Amniotic epithelial cell (primary cell): ENCODE measurements around the gene AHCYL1.
"Not testable (repeated sequence)": the region's sequence is repeated elsewhere in the genome, so short reads cannot be mapped to it uniquely, and the experiment has no call there.

Source experiments
- DNase-seq: peaks from one replicate; pipeline ENCODE4 v3.0.0-alpha.2; 2010; ENCODE audit warnings: low read depth

The AHCYL1 gene

GRCh38 chr1:110002695-110003094 is 18.1 kb downstream of the AHCYL1 start:
- no peak for DNase-seq

DNA sequence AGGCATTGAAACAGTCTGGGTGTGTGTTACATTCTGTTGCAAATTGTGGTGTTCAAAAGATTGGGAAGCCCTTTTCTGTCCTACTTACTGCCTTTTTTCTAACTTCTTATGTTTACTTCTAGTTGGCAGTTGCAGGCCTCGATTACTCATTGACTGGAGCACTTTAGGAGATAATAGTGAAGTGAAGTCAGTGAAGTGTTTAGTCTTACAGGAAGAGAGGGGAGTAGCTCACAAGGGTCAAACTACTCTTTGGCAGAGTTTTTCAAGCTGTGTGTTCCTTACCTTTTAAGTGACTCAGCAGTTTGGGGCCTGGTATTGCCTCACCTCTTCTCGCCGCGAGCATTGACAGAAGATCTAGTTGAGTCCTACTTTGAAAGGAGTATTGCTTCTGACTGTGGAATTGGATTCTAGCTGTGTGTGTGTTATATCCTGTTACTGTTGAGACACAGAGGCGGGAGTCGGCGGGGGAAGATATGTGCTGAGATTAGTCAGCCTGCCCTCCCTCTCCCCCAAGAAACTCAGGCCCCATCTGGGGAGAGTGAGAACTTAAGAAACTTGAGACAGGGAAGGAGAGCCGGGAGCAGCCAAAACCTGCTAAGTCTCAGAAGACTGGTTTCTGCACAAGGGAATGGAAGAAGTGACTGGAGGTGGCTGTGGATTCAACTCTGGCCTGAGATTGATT is 19.3 kb downstream of the AHCYL1 start:
- peak; percentile 100 for DNase-seq

GRCh38 chr1:110004583-110004982 is 20.0 kb downstream of the AHCYL1 start:
- no peak for DNase-seq

DNA sequence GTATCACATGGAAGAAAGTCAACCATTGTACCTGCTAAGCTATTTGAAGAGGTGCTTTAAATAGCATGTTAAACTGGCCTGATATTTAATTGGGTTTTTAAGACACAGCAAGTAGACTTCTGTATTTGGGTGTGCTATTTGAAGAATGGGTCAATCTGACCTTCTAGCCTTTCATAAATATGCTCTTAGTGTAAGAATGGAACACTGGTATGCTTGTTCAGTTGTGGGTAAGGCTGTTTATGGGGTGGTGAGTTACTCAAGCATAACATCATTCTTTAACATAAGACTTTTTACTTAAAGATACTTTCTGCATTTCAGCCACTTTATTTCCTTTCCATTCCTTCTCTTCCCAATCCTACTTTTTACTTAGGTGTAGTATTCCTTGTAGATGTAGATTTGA is 21.4 kb downstream of the AHCYL1 start:
- DNase-seq, result peak; percentile 48

- DNase-seq, result no peak
Observed at GRCh38 chr1:110006516-110006915, 22.0 kb downstream of the AHCYL1 start.

DNA sequence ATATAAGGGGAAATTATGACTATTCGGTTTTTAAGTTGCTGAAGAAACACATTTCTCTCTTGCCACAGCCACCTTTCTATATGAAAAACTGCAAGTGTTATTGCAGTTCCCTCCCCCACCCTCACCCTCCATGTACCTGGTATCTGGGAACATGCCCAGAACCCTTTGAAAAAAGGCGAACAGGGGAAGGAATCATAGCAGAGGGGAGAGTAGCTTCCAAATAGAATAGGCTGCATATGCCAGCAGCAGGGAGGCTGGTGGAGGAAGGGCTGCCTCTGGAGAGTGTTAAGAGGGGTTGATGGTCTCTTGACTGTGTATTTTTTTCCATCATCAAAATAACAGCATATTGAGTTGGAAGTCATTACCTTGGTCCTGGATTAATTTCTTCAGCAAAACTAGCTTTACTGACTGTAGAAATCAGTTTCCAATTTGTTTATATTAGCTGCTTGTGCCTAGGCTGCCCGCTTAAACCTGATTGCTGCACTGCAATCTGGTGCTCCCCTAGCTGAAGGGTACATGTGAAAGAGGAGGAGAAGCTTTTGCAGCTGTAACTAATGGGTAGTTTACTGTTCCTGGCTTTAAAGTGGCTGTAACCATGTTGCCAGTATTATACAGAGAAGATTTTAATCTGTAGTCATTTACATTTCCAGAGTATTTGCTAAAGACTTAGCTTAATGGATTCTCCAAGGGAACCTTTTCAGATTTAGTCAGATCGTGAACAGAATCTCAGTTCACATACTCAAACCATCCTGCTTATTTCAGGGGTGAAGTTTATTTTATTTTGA is 22.7 kb downstream of the AHCYL1 start:
- no peak for DNase-seq

- DNase-seq, result no peak
Observed at GRCh38 chr1:110008971-110009565, 24.5 kb downstream of the AHCYL1 start.

DNA sequence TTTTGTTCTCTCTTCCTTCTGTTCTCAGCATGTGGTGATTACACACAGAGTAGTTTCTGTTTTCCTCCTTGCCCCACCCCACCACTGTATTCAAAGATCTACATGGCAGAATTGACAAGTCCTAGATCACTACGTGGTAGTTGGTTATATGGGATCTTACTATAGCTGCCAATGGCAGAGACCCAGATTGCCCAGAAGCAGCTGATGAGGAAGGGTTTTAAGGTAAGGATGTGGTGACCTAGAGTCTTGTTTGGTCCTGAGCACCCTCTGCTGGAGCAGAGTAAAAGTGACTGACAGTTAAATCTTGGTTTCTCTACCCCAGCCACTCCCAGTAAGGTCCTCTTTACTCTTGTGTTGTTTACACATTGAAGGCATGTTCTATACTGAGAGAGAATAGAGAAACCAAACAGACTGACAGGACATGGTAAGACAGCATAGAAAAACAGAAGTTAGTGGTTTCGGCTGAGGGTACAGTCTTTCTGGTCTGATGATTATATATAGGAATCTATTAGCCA is 27.0 kb downstream of the AHCYL1 start:
- DNase-seq, result peak; percentile 68

- no peak for DNase-seq
Observed at GRCh38 chr1:110012100-110012780, 27.7 kb downstream of the AHCYL1 start.

- no peak for DNase-seq
Observed at GRCh38 chr1:110017792-110018191, 33.2 kb downstream of the AHCYL1 start.

- no peak for DNase-seq
Observed at GRCh38 chr1:110018396-110018795, 33.8 kb downstream of the AHCYL1 start.

GRCh38 chr1:110019770-110020169 is 35.2 kb downstream of the AHCYL1 start:
- DNase-seq, result no peak

GRCh38 chr1:110021285-110021684 is 36.7 kb downstream of the AHCYL1 start:
- no peak for DNase-seq

DNA sequence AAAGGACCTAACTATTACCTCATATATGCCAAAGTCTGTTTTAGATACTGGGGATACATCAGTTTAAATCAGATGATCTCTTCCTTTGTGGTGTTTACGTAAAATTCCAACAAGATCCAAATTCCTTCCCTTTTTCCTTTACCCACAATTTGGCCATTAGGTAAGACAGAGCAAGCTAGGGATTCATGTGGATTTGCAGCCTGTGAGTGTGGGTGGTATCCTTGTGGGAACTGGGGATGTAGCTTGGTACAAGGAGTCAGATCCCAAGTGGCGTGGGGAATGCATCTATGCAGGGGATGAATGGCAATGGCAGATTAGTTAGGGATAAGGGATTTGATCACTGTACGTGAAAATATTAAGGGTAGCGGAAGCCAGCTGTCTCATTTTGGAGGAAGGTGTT is 40.0 kb downstream of the AHCYL1 start:
- DNase-seq, result no peak

- DNase-seq, result not testable (repeated sequence)
Observed at GRCh38 chr1:110030687-110031086, 46.1 kb downstream of the AHCYL1 start.

GRCh38 chr1:110032327-110032726 is 47.8 kb downstream of the AHCYL1 start:
- DNase-seq, result no peak

DNA sequence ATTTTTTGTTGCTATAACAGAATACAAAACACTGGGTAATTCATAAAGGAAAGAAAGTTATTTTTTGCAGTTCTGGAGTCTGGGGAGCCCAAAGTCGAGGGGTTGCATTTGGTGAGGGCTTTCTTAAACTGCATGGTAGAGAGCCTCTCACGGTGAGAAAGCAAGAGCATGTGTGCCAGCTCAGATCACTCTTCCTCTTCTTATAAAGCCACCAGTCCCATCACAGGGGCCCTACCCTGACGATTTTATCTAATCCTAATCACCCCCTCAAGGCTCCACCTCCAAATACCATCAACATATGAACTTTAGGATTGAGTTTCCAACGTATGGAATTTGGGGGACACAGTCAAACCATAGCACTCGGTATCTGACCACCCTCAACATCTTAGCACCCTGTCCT is 48.9 kb downstream of the AHCYL1 start:
- no peak for DNase-seq

DNA sequence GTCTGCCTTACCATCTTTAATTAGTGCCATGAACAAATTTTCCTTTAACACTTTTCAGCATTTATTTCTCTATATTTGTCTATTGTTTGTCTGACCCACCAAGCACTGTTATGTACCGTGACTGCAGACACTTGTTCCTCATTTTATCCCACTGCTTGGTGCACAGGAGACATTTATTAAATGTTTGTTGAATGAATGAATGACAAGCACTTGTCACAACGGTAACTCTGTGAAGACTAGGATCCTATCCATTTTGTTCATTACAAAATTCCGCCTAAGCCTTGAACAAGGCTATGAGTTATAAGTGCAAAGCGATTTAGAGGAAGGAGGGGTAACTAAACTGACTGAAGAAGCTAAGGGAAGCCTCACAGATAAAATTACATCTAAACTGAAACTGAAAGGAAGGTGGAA is 49.5 kb downstream of the AHCYL1 start:
- DNase-seq, result no peak

- peak; percentile 95 for DNase-seq
Observed at GRCh38 chr1:110034451-110035235, 50.1 kb downstream of the AHCYL1 start, which contains the start of gene STRIP1. Gene STRIP1 (plus strand): TSS chr1:110034624. CDS start chr1:110034638, 14 bp downstream.

GRCh38 chr1:110035236-110035752 is 50.7 kb downstream of the AHCYL1 start:
- no peak for DNase-seq

GRCh38 chr1:110038271-110038670 is 53.7 kb downstream of the AHCYL1 start:
- DNase-seq, result no peak
